ENCODE measurements around the gene SLC18B1. TPM values are rescaled to one million over a fixed set of nuclear protein-coding genes. Genes with fewer than 3 reads are reported as not detected.

The SLC18B1 gene
- total and polyA plus RNA-seq, 2 of the 13 experiments (the other 11 are each of a cell fraction or from before 2014, with no cell fraction given), result 11.4 to 13.8 TPM

- TF ChIP-seq GATAD1 (CRISPR knock-in tag; IDR thresholded peaks at IDR 0.05) (peak; percentile 79), ZNF672 (CRISPR knock-in tag; IDR thresholded peaks at IDR 0.05) (no peak), ZNF44 (CRISPR knock-in tag; IDR thresholded peaks at IDR 0.05) (no peak), BCL3 (CRISPR knock-in tag; IDR thresholded peaks at IDR 0.05) (0 out of 2 replicates have a peak, but pooled peaks have one; percentile 62), FOXJ3 (CRISPR knock-in tag; IDR thresholded peaks at IDR 0.05; ENCODE audit: borderline replicate concordance) (peak; percentile 97), ZNF768 (CRISPR knock-in tag; IDR thresholded peaks at IDR 0.05) (no peak), HMGXB4 (CRISPR knock-in tag; IDR thresholded peaks at IDR 0.05; ENCODE audit: borderline replicate concordance in 1 of 2, low read depth in 1 of 2) (peak; percentile 53 to 59; a peak in 2 of 4 replicates), RELA (CRISPR knock-in tag; IDR thresholded peaks at IDR 0.05) (peak; percentile 75; the same call in 1 of the 2 replicates), TFDP2 (CRISPR knock-in tag; IDR thresholded peaks at IDR 0.05) (no peak), SMAD1 (CRISPR knock-in tag; IDR thresholded peaks at IDR 0.05; ENCODE audit: borderline replicate concordance, low read depth) (no peak), FOXO4 (CRISPR knock-in tag; conservative IDR thresholded peaks at IDR 0.05) (no peak), NFE2L2 (IDR thresholded peaks at IDR 0.05; ENCODE audit: low read length) (no peak), FOXA1 (IDR thresholded peaks at IDR 0.05) (peak; percentile 96), FOXA1 (CRISPR knock-in tag; IDR thresholded peaks at IDR 0.05) (peak; percentile 93), GMEB2 (CRISPR knock-in tag; IDR thresholded peaks at IDR 0.05; ENCODE audit: low read depth) (0 out of 2 replicates have a peak, but pooled peaks have one; percentile 24), SMC3 (IDR thresholded peaks at IDR 0.05; ENCODE audit: low read length) (peak; percentile 73), PHF5A (CRISPR knock-in tag; IDR thresholded peaks at IDR 0.05; ENCODE audit: low read depth, unreplicated experiment) (peak; percentile 81), MAFF (IDR thresholded peaks at IDR 0.05; ENCODE audit: low read depth, low read length) (peak; percentile 21; the same call in 1 of the 2 replicates), NONO (IDR thresholded peaks at IDR 0.05) (no peak), NONO (CRISPR knock-in tag; conservative IDR thresholded peaks at IDR 0.05) (peak; percentile 58), MIXL1 (CRISPR knock-in tag; IDR thresholded peaks at IDR 0.05) (peak; percentile 100), RBM39 (IDR thresholded peaks at IDR 0.05; ENCODE audit: low read depth, low read length, poor library complexity, severe bottlenecking) (no peak), ZKSCAN1 (IDR thresholded peaks at IDR 0.05; ENCODE audit: low read length) (peak; percentile 47; the same call in 1 of the 2 replicates), EHMT2 (IDR thresholded peaks at IDR 0.05; ENCODE audit: borderline replicate concordance, low read depth, low read length) (peak; percentile 97; the same call in 1 of the 2 replicates), ZNF24 (IDR thresholded peaks at IDR 0.05) (peak; percentile 79; the same call in 1 of the 2 replicates)
Observed at GRCh38 chr6:132734694-132735236, 63.7 kb downstream of the SLC18B1 start (continued).

Data from HepG2 (cell line).